Measurements from ENCODE around the gene NRXN3.

Gene NRXN3

GRCh38 chr14:79680087-79680486 lies 1509.9 kb downstream of the NRXN3 start:
- Histone ChIP-seq H3K4me1 (ENCODE audit: insufficient read depth, poor library complexity, severe bottlenecking) (no peaks in the 10 kb centered on the region), H3K36me3 (ENCODE audit: low read depth) (no peaks in the 10 kb centered on the region), H3K9me3 (ENCODE audit: severe bottlenecking) (no peaks in the 10 kb centered on the region), H3K27me3 (ENCODE audit: insufficient read depth, poor library complexity, severe bottlenecking) (no peaks in the 10 kb centered on the region), H3K27ac (ENCODE audit: poor library complexity, severe bottlenecking) (no peak overlapping the region), H3K4me3 (ENCODE audit: severe bottlenecking) (no peak overlapping the region)
- ATAC-seq (ENCODE audit: low read depth) (no peak), DNase-seq (ENCODE audit: low spot score) (no peak)
- TF ChIP-seq, protein P1, sequence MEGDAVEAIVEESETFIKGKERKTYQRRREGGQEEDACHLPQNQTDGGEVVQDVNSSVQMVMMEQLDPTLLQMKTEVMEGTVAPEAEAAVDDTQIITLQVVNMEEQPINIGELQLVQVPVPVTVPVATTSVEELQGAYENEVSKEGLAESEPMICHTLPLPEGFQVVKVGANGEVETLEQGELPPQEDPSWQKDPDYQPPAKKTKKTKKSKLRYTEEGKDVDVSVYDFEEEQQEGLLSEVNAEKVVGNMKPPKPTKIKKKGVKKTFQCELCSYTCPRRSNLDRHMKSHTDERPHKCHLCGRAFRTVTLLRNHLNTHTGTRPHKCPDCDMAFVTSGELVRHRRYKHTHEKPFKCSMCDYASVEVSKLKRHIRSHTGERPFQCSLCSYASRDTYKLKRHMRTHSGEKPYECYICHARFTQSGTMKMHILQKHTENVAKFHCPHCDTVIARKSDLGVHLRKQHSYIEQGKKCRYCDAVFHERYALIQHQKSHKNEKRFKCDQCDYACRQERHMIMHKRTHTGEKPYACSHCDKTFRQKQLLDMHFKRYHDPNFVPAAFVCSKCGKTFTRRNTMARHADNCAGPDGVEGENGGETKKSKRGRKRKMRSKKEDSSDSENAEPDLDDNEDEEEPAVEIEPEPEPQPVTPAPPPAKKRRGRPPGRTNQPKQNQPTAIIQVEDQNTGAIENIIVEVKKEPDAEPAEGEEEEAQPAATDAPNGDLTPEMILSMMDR (IDR thresholded peaks at IDR 0.05; ENCODE audit: poor library complexity, severe bottlenecking) = no peak

DNA sequence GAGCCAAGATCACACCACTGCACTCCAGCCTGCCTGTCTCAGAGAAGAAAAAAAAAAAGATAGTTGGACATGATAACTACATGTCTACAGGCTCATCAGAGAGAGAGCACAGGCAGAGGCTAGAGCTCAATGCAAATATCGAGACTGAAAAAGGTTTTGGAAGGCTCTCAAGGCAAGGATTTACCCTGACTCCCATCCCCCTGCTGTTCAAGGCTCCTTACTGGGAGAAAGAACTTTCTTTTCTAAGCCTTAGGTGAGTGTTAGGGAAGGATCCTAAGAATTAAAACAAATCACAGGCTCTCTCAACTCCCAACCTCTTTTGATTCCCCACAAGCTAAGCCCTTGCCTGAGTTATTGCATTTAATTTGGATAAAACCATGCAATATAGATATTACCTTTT lies 1516.0 kb downstream of the NRXN3 start:
- ATAC-seq (ENCODE audit: low read depth) = no peak
- Histone ChIP-seq H3K4me1 (ENCODE audit: insufficient read depth, poor library complexity, severe bottlenecking) (no peaks in the 10 kb centered on the region), H3K4me3 (ENCODE audit: severe bottlenecking) (no peak overlapping the region), H3K9me3 (ENCODE audit: severe bottlenecking) (no peaks in the 10 kb centered on the region), H3K27ac (ENCODE audit: poor library complexity, severe bottlenecking) (no peak overlapping the region), H3K27me3 (ENCODE audit: insufficient read depth, poor library complexity, severe bottlenecking) (no peaks in the 10 kb centered on the region), H3K36me3 (ENCODE audit: low read depth) (no peaks in the 10 kb centered on the region)
- DNase-seq (ENCODE audit: low spot score) = no peak
- TF ChIP-seq, protein P1 (IDR thresholded peaks at IDR 0.05; ENCODE audit: poor library complexity, severe bottlenecking) = no peak

DNA sequence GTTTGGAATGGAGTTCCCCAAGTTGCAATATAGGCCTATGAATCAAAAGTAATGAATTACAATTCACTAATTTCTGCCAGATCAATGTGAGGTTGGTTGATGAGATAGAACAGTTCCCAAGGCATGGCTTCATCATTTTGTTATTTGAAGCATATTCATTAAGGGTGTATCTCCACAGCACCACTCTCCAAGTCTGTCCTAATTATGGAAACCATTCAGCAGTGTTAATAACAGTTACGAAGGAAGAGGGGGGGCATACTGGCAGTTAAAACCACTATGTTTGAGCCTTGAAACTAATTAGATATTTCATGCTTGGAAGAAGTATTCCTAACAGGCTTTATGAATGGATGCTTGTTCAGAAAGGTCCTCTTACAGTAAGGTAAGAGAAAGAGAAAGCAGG lies 1520.8 kb downstream of the NRXN3 start:
- Histone ChIP-seq H3K4me1 (ENCODE audit: insufficient read depth, poor library complexity, severe bottlenecking) (no peaks in the 10 kb centered on the region), H3K9me3 (ENCODE audit: severe bottlenecking) (no peaks in the 10 kb centered on the region), H3K4me3 (ENCODE audit: severe bottlenecking) (no peak overlapping the region), H3K36me3 (ENCODE audit: low read depth) (no peaks in the 10 kb centered on the region), H3K27ac (ENCODE audit: poor library complexity, severe bottlenecking) (no peak overlapping the region), H3K27me3 (ENCODE audit: insufficient read depth, poor library complexity, severe bottlenecking) (no peaks in the 10 kb centered on the region)
- ATAC-seq (ENCODE audit: low read depth) (no peak), DNase-seq (ENCODE audit: low spot score) (no peak)
- TF ChIP-seq, protein P1 (IDR thresholded peaks at IDR 0.05; ENCODE audit: poor library complexity, severe bottlenecking) = no peak

DNA sequence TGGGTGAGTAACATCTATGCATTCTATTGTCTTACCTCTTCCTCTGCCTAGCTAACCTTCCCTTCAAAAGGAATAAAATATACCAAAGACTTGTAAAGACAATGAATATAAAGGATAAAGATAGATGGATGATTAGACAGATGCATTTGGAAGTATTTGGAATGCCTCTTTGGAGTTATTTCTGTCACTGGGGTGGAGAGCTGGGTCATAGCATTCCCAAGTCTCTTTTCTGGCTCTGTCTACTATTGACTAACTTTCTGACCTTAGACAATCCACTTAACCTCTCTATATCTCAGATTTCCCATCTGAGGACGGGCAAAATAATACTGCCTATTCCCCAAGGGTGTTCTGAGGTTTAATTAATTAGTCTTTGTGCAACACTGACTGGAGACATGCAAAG lies 1523.8 kb downstream of the NRXN3 start:
- no peak overlapping the region for H3K4me3 ChIP-seq (ENCODE audit: severe bottlenecking)
- H3K27me3 ChIP-seq (ENCODE audit: insufficient read depth, poor library complexity, severe bottlenecking) = no peaks in the 10 kb centered on the region
- TF ChIP-seq, protein P1 (IDR thresholded peaks at IDR 0.05; ENCODE audit: poor library complexity, severe bottlenecking) = no peak
- no peaks in the 10 kb centered on the region for H3K36me3 ChIP-seq (ENCODE audit: low read depth)
- no peaks in the 10 kb centered on the region for H3K9me3 ChIP-seq (ENCODE audit: severe bottlenecking)
- H3K27ac ChIP-seq (ENCODE audit: poor library complexity, severe bottlenecking) = no peak overlapping the region
- ATAC-seq (ENCODE audit: low read depth) (no peak), DNase-seq (ENCODE audit: low spot score) (no peak)
- H3K4me1 ChIP-seq (ENCODE audit: insufficient read depth, poor library complexity, severe bottlenecking) = no peaks in the 10 kb centered on the region

DNA sequence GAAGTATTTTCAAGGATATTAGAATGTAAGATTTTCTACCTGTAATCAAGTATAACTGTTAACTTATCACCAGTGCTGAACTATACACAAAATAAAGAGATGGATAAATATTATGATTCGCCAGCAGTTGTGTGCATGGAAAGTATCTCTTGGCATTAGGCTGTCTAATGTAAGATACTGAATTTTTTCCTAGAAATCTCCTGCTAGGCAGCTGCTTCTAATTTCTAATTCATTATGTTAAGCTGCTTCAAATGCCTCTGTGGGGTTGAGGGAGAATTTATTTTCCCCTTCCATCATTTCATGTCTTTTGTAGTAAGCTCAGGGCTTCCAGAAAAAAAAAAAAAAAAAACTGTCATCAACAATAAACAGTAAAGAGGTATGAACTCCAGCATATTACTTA lies 1525.1 kb downstream of the NRXN3 start:
- no peaks in the 10 kb centered on the region for H3K36me3 ChIP-seq (ENCODE audit: low read depth)
- no peaks in the 10 kb centered on the region for H3K9me3 ChIP-seq (ENCODE audit: severe bottlenecking)
- H3K4me1 ChIP-seq (ENCODE audit: insufficient read depth, poor library complexity, severe bottlenecking) = no peaks in the 10 kb centered on the region
- no peak overlapping the region for H3K4me3 ChIP-seq (ENCODE audit: severe bottlenecking)
- TF ChIP-seq, protein P1 (IDR thresholded peaks at IDR 0.05; ENCODE audit: poor library complexity, severe bottlenecking) = no peak
- DNase-seq (ENCODE audit: low spot score) (no peak), ATAC-seq (ENCODE audit: low read depth) (no peak)
- no peaks in the 10 kb centered on the region for H3K27me3 ChIP-seq (ENCODE audit: insufficient read depth, poor library complexity, severe bottlenecking)
- H3K27ac ChIP-seq (ENCODE audit: poor library complexity, severe bottlenecking) = no peak overlapping the region

Measured in RWPE2 (cell line).